ENCODE data around the gene HDDC3.

HDDC3 gene

DNA sequence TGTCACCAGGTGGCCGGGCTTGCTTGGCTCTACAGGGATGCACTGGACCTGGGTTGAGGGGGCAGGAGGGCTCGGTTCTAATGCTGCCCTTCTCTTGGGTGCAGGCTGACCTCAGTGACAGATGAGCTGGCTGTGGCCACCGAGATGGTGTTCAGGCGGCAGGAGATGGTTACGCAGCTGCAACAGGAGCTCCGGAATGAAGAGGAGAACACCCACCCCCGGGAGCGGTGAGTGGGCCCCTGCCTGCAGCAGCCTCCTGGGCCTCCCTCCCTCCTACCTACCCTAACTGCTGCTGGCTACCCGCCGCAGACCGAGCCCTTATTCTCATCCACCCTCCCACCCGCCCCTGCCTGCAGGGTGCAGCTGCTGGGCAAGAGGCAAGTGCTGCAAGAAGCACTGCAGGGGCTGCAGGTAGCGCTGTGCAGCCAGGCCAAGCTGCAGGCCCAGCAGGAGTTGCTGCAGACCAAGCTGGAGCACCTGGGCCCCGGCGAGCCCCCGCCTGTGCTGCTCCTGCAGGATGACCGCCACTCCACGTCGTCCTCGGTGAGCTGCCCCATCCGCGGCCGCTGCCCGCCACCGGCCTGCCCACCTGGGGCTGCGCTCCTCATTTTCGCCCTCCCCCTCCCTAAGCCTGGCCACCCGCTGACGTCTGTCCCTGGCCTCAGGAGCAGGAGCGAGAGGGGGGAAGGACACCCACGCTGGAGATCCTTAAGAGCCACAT lies 42.5 kb downstream of the HDDC3 start:
- no peak for DNase-seq

DNA sequence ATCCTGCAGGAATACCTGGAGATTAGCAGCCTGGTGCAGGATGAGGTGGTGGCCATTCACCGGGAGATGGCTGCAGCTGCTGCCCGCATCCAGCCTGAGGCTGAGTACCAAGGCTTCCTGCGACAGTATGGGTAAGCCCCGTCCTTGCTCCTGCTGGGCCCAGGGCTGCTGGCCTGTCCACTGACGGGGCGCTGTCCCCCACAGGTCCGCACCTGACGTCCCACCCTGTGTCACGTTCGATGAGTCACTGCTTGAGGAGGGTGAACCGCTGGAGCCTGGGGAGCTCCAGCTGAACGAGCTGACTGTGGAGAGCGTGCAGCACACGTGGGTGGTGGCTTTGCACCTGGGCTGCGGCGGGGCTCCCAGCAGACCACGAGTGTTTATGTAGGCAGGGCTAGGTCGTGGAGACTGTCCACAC lies 43.0 kb downstream of the HDDC3 start:
- DNase-seq = no peak

DNA sequence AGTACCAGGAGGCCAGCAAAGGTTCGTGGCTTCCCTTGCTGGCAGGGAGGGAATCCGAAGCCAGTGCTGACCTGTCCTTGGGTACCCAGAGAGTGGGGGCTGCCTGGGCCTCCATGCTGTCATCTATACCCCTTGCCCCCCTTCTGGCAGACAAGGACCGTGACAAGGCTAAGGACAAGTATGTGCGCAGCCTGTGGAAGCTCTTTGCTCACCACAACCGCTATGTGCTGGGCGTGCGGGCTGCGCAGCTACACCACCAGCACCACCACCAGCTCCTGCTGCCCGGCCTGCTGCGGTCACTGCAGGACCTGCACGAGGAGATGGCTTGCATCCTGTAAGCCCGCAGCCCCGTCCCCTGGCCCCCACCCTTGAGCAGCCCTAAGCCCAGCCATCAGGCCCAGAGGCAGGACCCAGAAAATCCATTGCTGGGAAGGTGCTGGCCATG lies 45.3 kb downstream of the HDDC3 start:
- no peak for DNase-seq

DNA sequence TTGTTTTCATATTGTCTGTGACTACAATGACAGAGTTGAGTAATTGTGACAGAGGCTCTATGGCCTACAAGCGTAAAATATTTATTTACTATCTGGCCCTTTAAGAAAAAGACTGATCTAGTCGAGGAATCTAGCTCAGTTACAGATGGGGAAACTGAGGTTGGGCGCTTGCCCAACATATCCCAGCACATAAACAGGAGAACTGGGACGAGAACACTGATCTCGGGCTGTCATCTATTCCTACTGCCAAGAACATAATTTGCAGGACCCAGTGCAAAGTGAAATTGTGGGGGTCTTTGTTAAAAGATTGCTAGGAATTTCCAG lies 46.1 kb downstream of the HDDC3 start:
- no peak for DNase-seq

DNA sequence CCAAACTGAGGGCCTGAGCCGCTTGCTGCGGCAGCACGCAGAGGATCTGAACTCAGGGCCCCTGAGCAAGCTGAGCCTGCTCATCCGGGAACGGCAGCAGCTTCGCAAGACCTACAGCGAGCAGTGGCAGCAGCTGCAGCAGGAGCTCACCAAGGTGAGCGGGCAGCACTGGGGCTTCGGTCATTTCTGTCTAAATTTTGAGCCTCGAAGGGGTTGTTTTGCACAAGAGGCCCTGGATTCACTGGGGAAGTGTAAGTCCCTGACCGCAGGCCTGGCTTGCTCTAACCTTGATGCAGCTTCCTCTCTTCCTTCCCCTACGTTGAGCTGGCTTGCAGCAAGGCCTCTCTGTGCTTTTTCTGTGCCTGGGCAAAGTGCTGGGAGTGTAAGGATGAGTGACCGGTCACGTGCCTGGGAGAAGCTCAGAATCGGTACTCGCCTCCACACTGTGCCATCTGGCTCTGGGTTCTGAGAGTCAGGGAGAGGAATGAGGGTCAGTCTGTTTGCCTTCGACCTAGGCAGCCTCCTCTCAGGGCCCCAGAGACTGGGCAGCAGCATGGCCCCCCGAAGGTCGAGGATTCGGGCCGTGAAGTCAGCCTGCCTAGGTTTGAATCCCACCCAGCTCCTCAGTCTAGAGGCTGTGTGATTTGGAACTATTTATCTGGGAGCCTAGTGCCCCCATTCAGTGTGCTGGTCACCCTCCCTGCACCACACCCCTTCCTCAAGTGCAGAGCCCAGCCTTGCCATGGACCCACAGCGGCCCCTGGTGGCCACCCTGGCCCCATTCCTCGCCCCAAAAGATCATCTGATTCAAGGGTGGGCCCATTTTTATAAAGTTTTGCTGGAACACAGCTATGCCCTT lies 46.7 kb downstream of the HDDC3 start:
- DNase-seq = peak; percentile 42 to 43

DNA sequence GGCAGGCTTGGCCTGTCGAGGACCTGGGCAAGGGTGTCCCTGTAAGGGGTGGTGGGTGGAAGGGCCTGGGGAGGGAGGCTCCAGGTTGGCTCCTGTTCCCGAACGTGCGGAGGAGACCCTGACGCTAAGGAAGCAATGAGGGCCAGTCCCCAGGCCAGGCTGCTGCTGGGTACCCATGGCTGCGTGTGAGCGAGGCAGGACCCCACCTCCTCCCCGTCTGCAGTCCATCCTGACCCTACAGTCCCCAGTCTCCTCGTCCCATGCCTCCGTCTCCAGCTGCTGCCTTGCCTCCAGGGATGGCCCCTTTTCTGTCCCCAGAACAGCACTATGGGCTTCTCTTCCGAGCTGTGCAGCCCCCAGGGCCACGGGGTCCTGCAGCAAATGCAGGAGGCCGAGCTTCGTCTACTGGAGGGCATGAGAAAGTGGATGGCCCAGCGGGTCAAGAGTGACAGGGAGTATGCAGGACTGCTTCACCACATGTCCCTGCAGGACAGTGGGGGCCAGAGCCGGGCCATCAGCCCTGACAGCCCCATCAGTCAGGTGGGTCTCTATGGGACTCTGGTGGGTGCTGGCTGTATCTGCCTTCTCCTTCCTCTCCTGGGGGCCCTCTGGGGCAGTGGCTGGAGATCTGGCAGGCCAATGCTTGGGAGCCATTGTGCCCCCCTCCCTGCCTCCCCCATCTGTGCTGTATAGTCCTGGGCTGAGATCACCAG lies 47.5 kb downstream of the HDDC3 start:
- no peak for DNase-seq

DNA sequence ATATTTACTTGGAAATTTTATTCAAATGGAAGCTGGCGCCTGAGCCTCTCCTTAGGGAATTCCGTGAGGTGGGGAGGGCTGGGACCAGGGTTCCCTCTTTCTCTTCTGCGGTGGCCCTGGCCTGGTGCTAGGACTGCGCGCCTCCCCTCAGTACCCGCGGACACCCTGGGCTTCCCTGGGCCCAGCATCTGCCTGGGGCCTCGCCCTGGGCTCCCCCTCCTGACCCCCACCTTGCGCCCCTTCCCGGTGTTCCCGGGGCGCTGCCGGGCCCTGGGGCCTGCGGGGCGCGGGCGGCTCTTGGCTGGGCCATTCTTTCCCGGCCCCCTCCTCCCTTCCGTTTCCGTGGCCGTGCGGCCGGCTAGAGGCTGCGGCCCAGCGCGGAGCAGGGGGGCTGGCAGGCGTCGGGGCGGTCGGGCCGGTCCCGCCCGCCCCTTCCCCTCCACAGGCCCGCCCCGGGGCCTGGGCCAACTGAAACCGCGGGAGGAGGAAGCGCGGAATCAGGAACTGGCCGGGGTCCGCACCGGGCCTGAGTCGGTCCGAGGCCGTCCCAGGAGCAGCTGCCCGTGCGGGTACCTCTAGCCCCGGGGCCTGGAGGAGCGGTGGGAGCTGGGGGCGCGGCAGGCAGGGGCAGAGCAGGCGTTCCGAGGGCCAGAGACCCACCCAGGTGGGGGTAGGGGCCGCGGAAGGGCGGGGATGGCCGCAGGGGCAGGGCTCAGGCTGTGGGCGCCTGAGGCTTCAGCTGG lies 48.2 kb downstream of the HDDC3 start, which contains the start of gene FES:
Gene FES (plus strand): TSS at position 529 of the 743 bp plus-strand sequence. CDS start 542 bp downstream, outside the sequence.
- DNase-seq = peak in 1 of 2 donors; percentile 25

DNA sequence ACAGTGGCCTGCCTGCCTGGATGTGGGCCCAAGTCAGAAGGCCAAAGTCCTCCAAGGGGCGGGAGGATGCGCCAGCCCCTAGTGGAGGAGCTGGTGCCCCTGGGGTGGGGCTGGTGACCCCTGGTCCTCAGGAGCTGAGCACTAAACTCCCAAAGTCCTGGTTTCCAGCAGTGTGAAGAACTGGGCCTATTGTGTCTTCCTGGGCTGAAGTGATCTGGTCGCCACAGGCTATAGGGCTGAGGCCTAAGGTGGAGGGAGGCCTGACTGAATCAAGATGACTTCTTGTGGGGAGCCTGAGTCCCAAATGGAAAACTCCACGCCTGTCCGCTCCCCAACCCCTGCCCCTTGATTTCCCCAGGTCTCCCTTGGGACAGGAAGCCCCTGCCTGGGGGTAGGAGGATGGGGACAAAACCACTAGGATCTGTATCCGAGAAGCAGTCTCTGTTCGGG lies 48.8 kb downstream of the HDDC3 start:
- DNase-seq = no peak

DNA sequence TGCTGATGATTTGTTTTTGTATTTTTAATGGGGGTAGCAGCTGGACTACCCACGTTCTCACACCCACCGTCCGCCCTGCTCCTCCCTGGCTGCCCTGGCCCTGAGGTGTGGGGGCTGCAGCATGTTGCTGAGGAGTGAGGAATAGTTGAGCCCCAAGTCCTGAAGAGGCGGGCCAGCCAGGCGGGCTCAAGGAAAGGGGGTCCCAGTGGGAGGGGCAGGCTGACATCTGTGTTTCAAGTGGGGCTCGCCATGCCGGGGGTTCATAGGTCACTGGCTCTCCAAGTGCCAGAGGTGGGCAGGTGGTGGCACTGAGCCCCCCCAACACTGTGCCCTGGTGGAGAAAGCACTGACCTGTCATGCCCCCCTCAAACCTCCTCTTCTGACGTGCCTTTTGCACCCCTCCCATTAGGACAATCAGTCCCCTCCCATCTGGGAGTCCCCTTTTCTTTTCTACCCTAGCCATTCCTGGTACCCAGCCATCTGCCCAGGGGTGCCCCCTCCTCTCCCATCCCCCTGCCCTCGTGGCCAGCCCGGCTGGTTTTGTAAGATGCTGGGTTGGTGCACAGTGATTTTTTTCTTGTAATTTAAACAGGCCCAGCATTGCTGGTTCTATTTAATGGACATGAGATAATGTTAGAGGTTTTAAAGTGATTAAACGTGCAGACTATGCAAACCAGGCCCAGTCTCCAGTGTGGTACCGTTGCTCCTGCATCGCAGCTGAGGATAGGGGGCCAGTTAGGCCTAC lies 49.4 kb downstream of the HDDC3 start:
- no peak for DNase-seq

DNA sequence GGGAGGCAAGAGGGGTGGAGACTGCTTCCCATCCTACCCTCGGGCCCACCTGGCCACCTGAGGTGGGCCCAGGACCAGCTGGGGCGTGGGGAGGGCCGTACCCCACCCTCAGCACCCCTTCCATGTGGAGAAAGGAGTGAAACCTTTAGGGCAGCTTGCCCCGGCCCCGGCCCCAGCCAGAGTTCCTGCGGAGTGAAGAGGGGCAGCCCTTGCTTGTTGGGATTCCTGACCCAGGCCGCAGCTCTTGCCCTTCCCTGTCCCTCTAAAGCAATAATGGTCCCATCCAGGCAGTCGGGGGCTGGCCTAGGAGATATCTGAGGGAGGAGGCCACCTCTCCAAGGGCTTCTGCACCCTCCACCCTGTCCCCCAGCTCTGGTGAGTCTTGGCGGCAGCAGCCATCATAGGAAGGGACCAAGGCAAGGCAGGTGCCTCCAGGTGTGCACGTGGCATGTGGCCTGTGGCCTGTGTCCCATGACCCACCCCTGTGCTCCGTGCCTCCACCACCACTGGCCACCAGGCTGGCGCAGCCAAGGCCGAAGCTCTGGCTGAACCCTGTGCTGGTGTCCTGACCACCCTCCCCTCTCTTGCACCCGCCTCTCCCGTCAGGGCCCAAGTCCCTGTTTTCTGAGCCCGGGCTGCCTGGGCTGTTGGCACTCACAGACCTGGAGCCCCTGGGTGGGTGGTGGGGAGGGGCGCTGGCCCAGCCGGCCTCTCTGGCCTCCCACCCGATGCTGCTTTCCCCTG lies 50.2 kb downstream of the HDDC3 start:
- no peak for DNase-seq

DNA sequence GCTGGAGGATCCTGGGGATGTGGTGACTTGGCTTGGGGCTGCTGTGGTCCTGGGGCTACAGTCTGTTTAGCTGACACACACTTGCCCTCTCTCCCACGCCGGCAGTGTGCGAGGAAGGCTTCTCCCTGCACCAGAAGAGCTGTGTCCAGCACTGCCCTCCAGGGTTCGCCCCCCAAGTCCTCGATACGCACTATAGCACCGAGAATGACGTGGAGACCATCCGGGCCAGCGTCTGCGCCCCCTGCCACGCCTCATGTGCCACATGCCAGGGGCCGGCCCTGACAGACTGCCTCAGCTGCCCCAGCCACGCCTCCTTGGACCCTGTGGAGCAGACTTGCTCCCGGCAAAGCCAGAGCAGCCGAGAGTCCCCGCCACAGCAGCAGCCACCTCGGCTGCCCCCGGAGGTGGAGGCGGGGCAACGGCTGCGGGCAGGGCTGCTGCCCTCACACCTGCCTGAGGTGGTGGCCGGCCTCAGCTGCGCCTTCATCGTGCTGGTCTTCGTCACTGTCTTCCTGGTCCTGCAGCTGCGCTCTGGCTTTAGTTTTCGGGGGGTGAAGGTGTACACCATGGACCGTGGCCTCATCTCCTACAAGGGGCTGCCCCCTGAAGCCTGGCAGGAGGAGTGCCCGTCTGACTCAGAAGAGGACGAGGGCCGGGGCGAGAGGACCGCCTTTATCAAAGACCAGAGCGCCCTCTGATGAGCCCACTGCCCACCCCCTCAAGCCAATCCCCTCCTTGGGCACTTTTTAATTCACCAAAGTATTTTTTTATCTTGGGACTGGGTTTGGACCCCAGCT lies 51.0 kb downstream of the HDDC3 start:
- no peak for DNase-seq

DNA sequence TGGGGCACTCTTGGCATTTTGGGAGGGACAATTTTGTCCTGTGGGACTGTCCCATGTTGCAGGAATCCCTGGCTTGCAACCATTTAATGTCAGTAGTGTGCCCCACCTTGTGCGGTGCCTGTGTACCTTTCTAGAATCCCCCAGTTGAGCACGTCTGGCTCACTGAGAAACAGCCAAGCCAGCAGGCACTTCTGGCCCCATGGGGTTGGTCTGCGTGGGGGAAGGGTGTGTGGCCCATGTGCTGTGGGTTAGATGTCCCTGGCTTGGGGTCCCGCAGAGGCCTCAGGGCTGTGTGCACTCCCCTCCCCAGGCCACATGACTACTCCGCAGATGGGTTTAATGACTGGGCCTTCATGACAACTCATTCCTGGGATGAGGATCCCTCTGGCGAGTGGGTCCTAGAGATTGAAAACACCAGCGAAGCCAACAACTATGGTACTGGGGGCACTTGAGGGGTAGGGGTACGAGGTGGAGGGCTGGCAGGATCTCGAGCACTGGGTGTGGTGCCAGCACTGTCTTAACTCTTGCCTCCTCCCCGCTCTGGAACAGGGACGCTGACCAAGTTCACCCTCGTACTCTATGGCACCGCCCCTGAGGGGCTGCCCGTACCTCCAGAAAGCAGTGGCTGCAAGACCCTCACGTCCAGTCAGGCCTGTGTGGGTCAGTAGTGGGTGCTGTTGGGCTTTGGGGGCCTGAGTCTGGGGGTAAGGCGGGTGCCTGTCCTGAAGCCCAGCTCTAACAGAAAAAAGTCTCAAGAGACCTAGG lies 51.8 kb downstream of the HDDC3 start:
- DNase-seq = no peak
